ENCODE results near the gene LIN7B.

GRCh38 chr19:49152119-49152550 is 38.0 kb downstream of the LIN7B start:
- no peak for TF ChIP-seq CTCF (conservative IDR thresholded peaks at IDR 0.05; ENCODE audit: low read length)
- TF ChIP-seq EZH2phosphoT487 (IDR thresholded peaks at IDR 0.05; ENCODE audit: borderline replicate concordance, low read depth, low read length), result no peak
